GM12878 (cell line): ENCODE data around the gene GJC1.

ENCODE experiments used
- ATF2 ChIP-seq: IDR thresholded peaks from 2 replicates; pipeline ENCODE4 v1.6.1; 2012; ENCODE audit warnings: low read length, inconsistent platforms
- CHD2 ChIP-seq: IDR thresholded peaks from 2 replicates; pipeline ENCODE4 v1.6.1; 2011; ENCODE audit warnings: low read depth, low read length, improper control_type of control experiment, borderline replicate concordance
- CTCF ChIP-seq, 3 experiments: IDR thresholded peaks in 2 of 3; conservative IDR thresholded peaks in 1 of 3; 2 replicates each; pipeline ENCODE4 v1.5.1; 2011; ENCODE audit warnings: low read depth in 3 of 3, low read length in 3 of 3, mild to moderate bottlenecking in 3 of 3, control low read depth in 2 of 3, moderate library complexity in 2 of 3, inconsistent platforms in 1 of 3, mixed read lengths in 1 of 3; ENCODE audit not compliant: control insufficient read depth in 2 of 3, insufficient read depth in 1 of 3; ENCODE audit errors: extremely low read depth in 1 of 3
- POLR2AphosphoS2 ChIP-seq: IDR thresholded peaks from 2 replicates; pipeline ENCODE4 v1.6.1; 2011; ENCODE audit warnings: low read depth, mild to moderate bottlenecking, low read length, improper control_type of control experiment, moderate library complexity

- TF ChIP-seq CTCF (IDR thresholded peaks at IDR 0.05 in 2 of 3, conservative IDR thresholded peaks at IDR 0.05 in 1 of 3; ENCODE audit: control insufficient read depth in 2 of 3, extremely low read depth in 1 of 3, insufficient read depth in 1 of 3, low read depth in 3 of 3, low read length in 3 of 3) (no peak), ATF2 (no peak), POLR2AphosphoS2 (no peak), CHD2 (no peak)
These were observed 42.2 kb upstream of the GJC1 start for GRCh38 chr17:44872131-44872768.
